ENCODE measurements around the gene MPZ.
"Not testable (repeated sequence)": the region's sequence is repeated elsewhere in the genome, so short reads cannot be mapped to it uniquely, and the experiment has no call there.

The MPZ gene

DNA sequence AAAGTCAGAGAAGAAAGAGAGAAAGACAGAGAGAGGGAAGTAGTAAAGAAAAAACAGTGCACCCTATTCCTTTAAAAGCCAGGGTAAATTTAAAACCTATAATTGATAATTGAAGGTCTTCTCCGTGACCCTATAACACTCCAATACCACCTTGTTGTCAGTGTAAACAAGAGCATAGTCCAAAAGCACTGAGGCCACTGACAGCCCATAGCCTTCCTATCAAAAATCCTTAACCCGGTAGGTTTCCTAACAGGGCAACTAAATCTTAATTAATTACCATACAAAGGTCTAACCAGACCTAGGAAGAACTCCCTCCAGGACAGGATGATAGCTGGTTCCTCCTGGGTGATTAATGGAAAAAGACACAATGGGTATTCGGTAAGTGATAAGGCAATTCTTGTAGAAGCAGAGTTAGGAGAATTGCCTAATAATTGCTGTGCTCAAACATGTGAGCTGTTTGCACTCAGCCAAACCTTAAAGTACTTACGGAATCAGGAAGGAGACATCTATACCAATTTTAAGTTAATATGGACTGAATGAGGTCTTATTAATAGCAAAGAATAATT, 53.7 kb downstream of the MPZ start:
- not testable (repeated sequence) for DNase-seq (ENCODE audit: low read depth in 2 of 2)

DNA sequence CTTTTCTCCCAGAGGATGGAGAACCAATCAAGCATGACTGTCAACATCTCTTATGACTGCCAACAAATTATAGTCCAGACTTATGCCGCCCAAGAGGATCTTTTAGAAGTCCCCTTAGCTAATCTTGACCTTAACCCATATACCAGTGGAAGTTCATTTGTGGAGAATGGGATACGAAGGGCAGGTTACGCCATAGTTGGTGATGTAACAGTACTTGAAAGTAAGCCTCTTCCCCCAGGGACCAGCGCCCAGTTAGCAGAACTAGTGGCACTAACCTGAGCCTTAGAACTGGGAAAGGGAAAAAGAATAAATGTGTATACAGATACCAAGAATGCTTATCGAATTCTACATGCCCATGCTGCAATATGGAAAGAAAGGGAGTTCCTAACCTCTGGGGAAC, 54.5 kb downstream of the MPZ start:
- DNase-seq (ENCODE audit: low read depth in 2 of 2), result not testable (repeated sequence)

Measured in stimulated activated CD4-positive, alpha-beta T cell treated with anti-CD3 and anti-CD28 coated beads, Interleukin-15, amount 100 ng/mL, for 48 hours (primary cell).